Osteocyte (in vitro differentiated cells): ENCODE measurements around the gene NKAPD1. TPM values are rescaled to one million over a fixed set of nuclear protein-coding genes. Genes with fewer than 3 reads are reported as not detected.

Experiments
- DNase-seq: peaks from one replicate; pipeline ENCODE4 v3.0.0; 2021; ENCODE audit warnings: mixed read lengths; ENCODE audit not compliant: unreplicated experiment; ENCODE audit errors: extremely low spot score
- H3K27ac Mint-ChIP-seq: one replicate; pipeline ENCODE4 v1.8.0; 2021; ENCODE audit warnings: mild to moderate bottlenecking, mixed read lengths; ENCODE audit not compliant: unreplicated experiment
- H3K27me3 Mint-ChIP-seq: one replicate; pipeline ENCODE4 v1.8.0; 2021; ENCODE audit warnings: mixed read lengths; ENCODE audit not compliant: unreplicated experiment
- H3K36me3 Mint-ChIP-seq: one replicate; pipeline ENCODE4 v1.8.0; 2021; ENCODE audit warnings: mixed read lengths; ENCODE audit not compliant: unreplicated experiment
- H3K4me1 Mint-ChIP-seq: one replicate; pipeline ENCODE4 v1.8.0; 2021; ENCODE audit warnings: mixed read lengths; ENCODE audit not compliant: unreplicated experiment
- H3K4me3 Mint-ChIP-seq: one replicate; pipeline ENCODE4 v1.8.0; 2021; ENCODE audit warnings: mild to moderate bottlenecking, moderate library complexity, mixed read lengths; ENCODE audit not compliant: unreplicated experiment
- H3K9me3 Mint-ChIP-seq: one replicate; pipeline ENCODE4 v1.8.0; 2021; ENCODE audit warnings: mixed read lengths; ENCODE audit not compliant: unreplicated experiment
- total RNA-seq: library from RNA; stranded (reverse); gene quantifications from 2 replicates; pipeline ENCODE4 v1.2.1, GENCODE V29; 2021
- TF ChIP-seq, protein P1 (sequence below): fragments of 200-600 bp; sonication (generic); IDR thresholded peaks from 2 replicates; pipeline ENCODE4 v1.5.0; 2021; ENCODE audit warnings: antibody characterized with exemption, mild to moderate bottlenecking, moderate library complexity

Gene NKAPD1
- total RNA-seq, 1 donor from 2014 or later: 23.1 TPM

DNA sequence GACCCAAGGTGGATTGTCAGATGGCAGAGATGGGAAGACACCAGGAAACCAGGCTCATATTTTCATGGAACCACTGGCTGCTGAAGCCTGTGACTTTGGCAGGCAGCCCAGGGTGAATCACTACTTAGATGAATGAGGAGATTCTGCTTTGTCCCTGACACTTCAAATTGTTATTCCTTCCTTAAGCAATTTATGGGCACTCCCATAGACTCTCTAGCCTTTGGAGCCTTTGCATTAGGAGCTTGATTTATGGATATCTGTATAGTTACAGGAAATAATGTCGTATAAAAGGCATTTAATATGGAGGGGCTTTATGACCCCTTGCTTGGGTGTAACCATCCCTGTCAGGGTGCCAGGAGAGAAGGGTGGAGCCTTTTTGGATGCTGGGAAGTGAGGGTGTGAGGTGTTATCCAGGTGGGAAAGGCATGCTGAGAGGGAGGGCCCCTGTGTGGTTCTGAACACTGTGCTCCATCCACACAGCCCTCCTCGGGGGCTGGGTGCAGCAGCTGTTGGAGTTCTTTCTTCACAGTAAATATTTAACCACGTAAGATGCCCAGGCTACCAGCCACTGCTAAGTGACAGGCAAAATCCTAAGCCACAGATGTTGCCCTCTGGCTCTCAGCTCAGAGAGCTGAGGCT lies 54.5 kb downstream of the NKAPD1 start:
- no peaks in the 10 kb centered on the region for H3K36me3 Mint-ChIP-seq
- H3K27me3 Mint-ChIP-seq: no peaks in the 10 kb centered on the region
- H3K4me1 Mint-ChIP-seq: peaks cover 11% of the 10 kb centered on the region
- H3K9me3 Mint-ChIP-seq: no peaks in the 10 kb centered on the region
- peak overlapping the region; percentile 60 for H3K27ac Mint-ChIP-seq
- no peak for DNase-seq
- no peak overlapping the region for H3K4me3 Mint-ChIP-seq
- TF ChIP-seq, protein P1, sequence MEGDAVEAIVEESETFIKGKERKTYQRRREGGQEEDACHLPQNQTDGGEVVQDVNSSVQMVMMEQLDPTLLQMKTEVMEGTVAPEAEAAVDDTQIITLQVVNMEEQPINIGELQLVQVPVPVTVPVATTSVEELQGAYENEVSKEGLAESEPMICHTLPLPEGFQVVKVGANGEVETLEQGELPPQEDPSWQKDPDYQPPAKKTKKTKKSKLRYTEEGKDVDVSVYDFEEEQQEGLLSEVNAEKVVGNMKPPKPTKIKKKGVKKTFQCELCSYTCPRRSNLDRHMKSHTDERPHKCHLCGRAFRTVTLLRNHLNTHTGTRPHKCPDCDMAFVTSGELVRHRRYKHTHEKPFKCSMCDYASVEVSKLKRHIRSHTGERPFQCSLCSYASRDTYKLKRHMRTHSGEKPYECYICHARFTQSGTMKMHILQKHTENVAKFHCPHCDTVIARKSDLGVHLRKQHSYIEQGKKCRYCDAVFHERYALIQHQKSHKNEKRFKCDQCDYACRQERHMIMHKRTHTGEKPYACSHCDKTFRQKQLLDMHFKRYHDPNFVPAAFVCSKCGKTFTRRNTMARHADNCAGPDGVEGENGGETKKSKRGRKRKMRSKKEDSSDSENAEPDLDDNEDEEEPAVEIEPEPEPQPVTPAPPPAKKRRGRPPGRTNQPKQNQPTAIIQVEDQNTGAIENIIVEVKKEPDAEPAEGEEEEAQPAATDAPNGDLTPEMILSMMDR: no peak

DNA sequence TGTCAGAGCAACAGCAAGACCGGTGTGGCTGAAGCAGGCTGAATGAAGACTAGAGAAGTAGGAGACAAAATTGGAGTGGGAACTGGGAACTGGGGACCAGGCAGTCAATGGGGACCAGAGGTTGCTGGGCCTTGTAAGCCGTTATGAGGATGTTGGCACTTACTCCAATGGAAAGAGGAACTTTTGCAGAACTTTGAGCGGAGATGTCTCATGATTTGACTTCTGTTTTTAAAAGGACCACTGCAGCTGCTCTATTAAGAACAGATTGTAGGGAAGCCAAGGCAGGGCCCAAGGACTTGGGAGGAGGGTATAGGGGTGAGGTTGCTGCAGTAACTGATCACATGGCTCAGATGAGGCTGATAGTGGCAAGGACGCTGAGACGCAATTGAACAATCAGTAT lies 55.6 kb downstream of the NKAPD1 start:
- no peak for DNase-seq
- H3K36me3 Mint-ChIP-seq: no peaks in the 10 kb centered on the region
- H3K9me3 Mint-ChIP-seq: no peaks in the 10 kb centered on the region
- H3K27ac Mint-ChIP-seq: no peak overlapping the region
- TF ChIP-seq, protein P1: no peak
- no peak overlapping the region for H3K4me3 Mint-ChIP-seq
- no peaks in the 10 kb centered on the region for H3K27me3 Mint-ChIP-seq
- H3K4me1 Mint-ChIP-seq: peaks cover 11% of the 10 kb centered on the region

DNA sequence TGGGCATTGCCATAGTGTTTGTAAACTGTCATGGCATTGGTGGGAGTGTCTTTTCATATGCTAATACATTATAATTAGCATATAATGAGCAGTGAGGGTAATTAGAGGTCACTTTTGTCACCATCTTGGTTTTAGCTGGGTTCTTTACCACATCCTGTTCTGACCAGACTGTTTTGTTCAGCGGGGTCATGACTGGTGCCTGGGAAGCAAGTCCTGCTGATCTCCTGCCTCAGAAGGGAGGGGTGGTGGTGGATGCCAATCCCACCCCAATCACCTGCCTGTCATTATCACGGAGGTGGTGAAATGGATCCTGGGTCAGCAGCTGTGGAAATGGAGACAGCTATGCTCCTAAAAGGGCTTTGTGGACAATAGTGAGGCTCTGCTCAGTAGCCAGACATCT lies 58.6 kb downstream of the NKAPD1 start:
- H3K4me1 Mint-ChIP-seq: peaks cover 11% of the 10 kb centered on the region
- no peak for DNase-seq

DNA sequence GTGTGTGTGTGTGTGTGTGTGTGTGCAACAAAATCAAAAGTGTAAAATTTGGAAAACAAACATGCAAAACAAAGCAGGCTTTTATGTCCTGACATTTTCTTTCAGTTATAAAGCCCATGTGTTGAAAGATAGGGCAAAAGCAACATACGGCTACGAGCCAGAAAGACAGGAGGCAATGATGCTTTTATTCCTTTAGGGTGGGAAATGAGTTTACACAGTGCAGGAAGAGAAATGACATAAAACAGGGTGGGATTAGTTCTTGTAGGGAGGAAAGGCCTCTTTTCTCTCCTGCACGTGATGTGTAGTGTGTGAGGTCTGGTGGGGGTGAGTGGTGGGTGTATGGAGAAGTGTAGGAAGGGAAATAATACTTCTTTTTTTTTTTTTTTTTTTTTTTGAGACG lies 60.4 kb downstream of the NKAPD1 start:
- no peaks in the 10 kb centered on the region for H3K27me3 Mint-ChIP-seq
- no peaks in the 10 kb centered on the region for H3K36me3 Mint-ChIP-seq
- DNase-seq: no peak
- H3K27ac Mint-ChIP-seq: no peak overlapping the region
- H3K4me3 Mint-ChIP-seq: no peak overlapping the region
- TF ChIP-seq, protein P1: no peak
- no peaks in the 10 kb centered on the region for H3K9me3 Mint-ChIP-seq
- H3K4me1 Mint-ChIP-seq: no peaks in the 10 kb centered on the region

More for the DNA sequence above, 58.6 kb downstream of the NKAPD1 start:
- H3K36me3 Mint-ChIP-seq: no peaks in the 10 kb centered on the region
- no peaks in the 10 kb centered on the region for H3K9me3 Mint-ChIP-seq
- TF ChIP-seq, protein P1: no peak
- no peaks in the 10 kb centered on the region for H3K27me3 Mint-ChIP-seq
- H3K27ac Mint-ChIP-seq: no peak overlapping the region
- no peak overlapping the region for H3K4me3 Mint-ChIP-seq

Other genes starting within 250 kb of the NKAPD1 start
- 34.1 and 41.7 TPM in 2 replicates for gene ALG9, start 202.7 kb upstream of the NKAPD1 start, total RNA-seq
- 1.9 and 2.5 TPM in 2 replicates for gene FDXACB1, start 195.1 kb upstream of the NKAPD1 start, total RNA-seq
- 12.5 and 17.2 TPM in 2 replicates for gene CFAP68, start 194.8 kb upstream of the NKAPD1 start, total RNA-seq
- 35.5 and 42.3 TPM in 2 replicates for gene CRYAB, start 162.5 kb upstream of the NKAPD1 start, total RNA-seq
- gene HSPB2, start 161.6 kb upstream of the NKAPD1 start, total RNA-seq: 0.34 TPM in 1 of 2 replicates, not detected in the other
- 0.42 and 0.62 TPM in 2 replicates for gene C11orf52, start 155.4 kb upstream of the NKAPD1 start, total RNA-seq
- gene DIXDC1, start 137.0 kb upstream of the NKAPD1 start, total RNA-seq: 9.7 and 10.6 TPM in 2 replicates
- gene DLAT, start 48.9 kb upstream of the NKAPD1 start, total RNA-seq: 26.3 and 26.4 TPM in 2 replicates
- gene PIH1D2, start 282 bp upstream of the NKAPD1 start, total RNA-seq: 2.0 and 2.3 TPM in 2 replicates
- 59.4 and 64.0 TPM in 2 replicates for gene TIMM8B, start 12.5 kb downstream of the NKAPD1 start, total RNA-seq
- gene SDHD, start 12.6 kb downstream of the NKAPD1 start, total RNA-seq: 71.6 and 82.0 TPM in 2 replicates
- gene IL18, start 89.8 kb downstream of the NKAPD1 start, total RNA-seq: 0.59 and 0.68 TPM in 2 replicates
- gene TEX12, start 93.1 kb downstream of the NKAPD1 start, total RNA-seq: 0.78 TPM in 1 of 2 replicates, not detected in the other
- gene BCO2, start 101.2 kb downstream of the NKAPD1 start, total RNA-seq: 1.4 and 1.5 TPM in 2 replicates
- 38.7 and 44.0 TPM in 2 replicates for gene PTS, start 152.1 kb downstream of the NKAPD1 start, total RNA-seq
- gene PLET1, start 186.6 kb downstream of the NKAPD1 start, total RNA-seq: not detected in 2 replicates